IMR-90 (cell line): ENCODE data around the gene SHC1. TPM values are rescaled to one million over a fixed set of nuclear protein-coding genes. Genes with fewer than 3 reads are reported as not detected.

Source experiments
- ATAC-seq: fragments of 200-7000 bp; cut with Tn5 transposase; 2 replicates; pipeline ENCODE4 v1.9.1; 2020; ENCODE audit warnings: low read depth, mild to moderate bottlenecking, moderate library complexity
- BruUV-seq: library from RNA; stranded (reverse); fragments of 400-500 nt; replicated peaks from 2 replicates; lab custom pipeline; 2021; lab: Mats Ljungman, UMichigan
- CTCF ChIA-PET: fragments of 300-600 bp; formaldehyde crosslinking; extraction: SDS; loops from one replicate; lab custom pipeline; 2021; ENCODE audit warnings: antibody characterized with exemption; lab: Yijun Ruan, JAX
- POLR2A ChIA-PET: fragments of 300-600 bp; sonication (Branson Sonifier 250); formaldehyde crosslinking; loops from one replicate; lab custom pipeline; 2022; ENCODE audit warnings: antibody characterized with exemption; ENCODE audit not compliant: unreplicated experiment; lab: Charles Lee
- DNase-seq: peaks from one replicate; pipeline ENCODE4 v3.0.0; 2013
- H2AFZ ChIP-seq: replicated peaks from 2 replicates; pipeline ENCODE3; 2013; ENCODE audit warnings: low read length, mild to moderate bottlenecking; ENCODE audit not compliant: poor library complexity
- H2AK5ac ChIP-seq: 2 replicates; pipeline ENCODE4 v1.6.1; 2013; ENCODE audit warnings: low read depth, low read length, inconsistent platforms
- H2AK9ac ChIP-seq: replicated peaks from 2 replicates; pipeline ENCODE3; 2013; ENCODE audit warnings: mild to moderate bottlenecking, low read depth, low read length, moderate library complexity; ENCODE audit not compliant: poor library complexity
- H2BK120ac ChIP-seq: 2 replicates; pipeline ENCODE4 v1.6.1; 2013; ENCODE audit warnings: low read depth, low read length, inconsistent platforms
- H2BK15ac ChIP-seq: 3 replicates; pipeline ENCODE4 v1.6.1; 2013; ENCODE audit warnings: low read depth, low read length, inconsistent platforms
- H2BK20ac ChIP-seq: 2 replicates; pipeline ENCODE4 v1.6.1; 2013; ENCODE audit warnings: low read depth, mild to moderate bottlenecking, inconsistent platforms, low read length, moderate library complexity
- H2BK5ac ChIP-seq: 2 replicates; pipeline ENCODE4 v1.6.1; 2013; ENCODE audit warnings: mild to moderate bottlenecking, low read depth, low read length, inconsistent platforms; ENCODE audit not compliant: poor library complexity, severe bottlenecking
- H3K14ac ChIP-seq: replicated peaks from 2 replicates; pipeline ENCODE4 v1.6.1; 2013; ENCODE audit warnings: low read depth, low read length, inconsistent platforms
- H3K18ac ChIP-seq: 2 replicates; pipeline ENCODE4 v1.6.1; 2013; ENCODE audit warnings: low read depth, low read length, control low read depth
- H3K23ac ChIP-seq: 2 replicates; pipeline ENCODE4 v1.6.1; 2013; ENCODE audit warnings: low read depth, low read length, inconsistent platforms
- H3K27ac ChIP-seq: 2 replicates; pipeline ENCODE4 v1.5.1; 2013; ENCODE audit warnings: mild to moderate bottlenecking, control low read depth, low read length; ENCODE audit not compliant: insufficient read depth
- H3K27me3 ChIP-seq: 2 replicates; pipeline ENCODE4 v1.6.1; 2013; ENCODE audit warnings: low read length; ENCODE audit not compliant: control insufficient read depth, insufficient read depth
- H3K36me3 ChIP-seq: 2 replicates; pipeline ENCODE4 v1.6.1; 2013; ENCODE audit warnings: low read length, mixed read lengths; ENCODE audit not compliant: control insufficient read depth, insufficient read depth
- H3K4ac ChIP-seq: 2 replicates; pipeline ENCODE4 v1.6.1; 2013; ENCODE audit warnings: low read depth, low read length, inconsistent platforms
- H3K4me1 ChIP-seq: 2 replicates; pipeline ENCODE4 v1.6.1; 2013; ENCODE audit warnings: low read length, mixed read lengths; ENCODE audit not compliant: control insufficient read depth, insufficient read depth
- H3K4me2 ChIP-seq: 2 replicates; pipeline ENCODE4 v1.6.1; 2013; ENCODE audit warnings: low read depth, mild to moderate bottlenecking, control low read depth, low read length, moderate library complexity
- H3K4me3 ChIP-seq: 2 replicates; pipeline ENCODE4 v1.5.1; 2013; ENCODE audit warnings: low read depth, mild to moderate bottlenecking, control low read depth, low read length, moderate library complexity; ENCODE audit not compliant: insufficient read depth
- H3K56ac ChIP-seq: 2 replicates; pipeline ENCODE4 v1.6.1; 2013; ENCODE audit warnings: low read length, inconsistent platforms; ENCODE audit not compliant: insufficient read depth; ENCODE audit errors: extremely low read depth
- H3K79me1 ChIP-seq, 2 experiments: 2 replicates each; pipeline ENCODE4 v1.6.1; 2013; ENCODE audit warnings: low read length in 2 of 2, inconsistent platforms in 1 of 2, low read depth in 1 of 2
- H3K9ac ChIP-seq: 2 replicates; pipeline ENCODE4 v1.6.1; 2013; ENCODE audit warnings: low read depth, low read length, control low read depth
- H3K9me1 ChIP-seq: 2 replicates; pipeline ENCODE4 v1.6.1; 2013; ENCODE audit warnings: low read length, inconsistent platforms; ENCODE audit not compliant: insufficient read depth
- H3K9me3 ChIP-seq: 2 replicates; pipeline ENCODE4 v1.6.1; 2013; ENCODE audit warnings: low read length; ENCODE audit not compliant: control insufficient read depth, insufficient read depth
- H4K20me1 ChIP-seq: 2 replicates; pipeline ENCODE4 v1.6.1; 2013; ENCODE audit warnings: low read length, inconsistent platforms; ENCODE audit not compliant: insufficient read depth
- H4K5ac ChIP-seq: 2 replicates; pipeline ENCODE4 v1.6.1; 2013; ENCODE audit warnings: mild to moderate bottlenecking, low read depth, low read length, control low read depth
- H4K8ac ChIP-seq, 2 experiments: 2 replicates each; pipeline ENCODE4 v1.6.1; 2013; ENCODE audit warnings: low read depth in 2 of 2, low read length in 2 of 2, control low read depth in 1 of 2, inconsistent platforms in 1 of 2
- H4K91ac ChIP-seq: 2 replicates; pipeline ENCODE4 v1.6.1; 2013; ENCODE audit warnings: low read depth, low read length, inconsistent platforms; ENCODE audit not compliant: insufficient read depth
- MXI1 ChIP-seq: IDR thresholded peaks from 2 replicates; pipeline ENCODE4 v1.6.1; 2012; ENCODE audit warnings: low read depth, mild to moderate bottlenecking, low read length, moderate library complexity, borderline replicate concordance
- SMC3 ChIP-seq: fragments of 150-350 bp; IDR thresholded peaks from 2 replicates; pipeline ENCODE4 v1.6.1; 2016; ENCODE audit warnings: low read depth, mild to moderate bottlenecking, antibody characterized with exemption, low read length, moderate library complexity
- WGBS, 2 experiments: methylation state at CpG; one replicate each; pipeline versions ENCODE4 v1.1.5 to v1.1.7; 2013; ENCODE audit warnings: missing lambda C conversion rate in 2 of 2; ENCODE audit not compliant: insufficient read length in 1 of 2; ENCODE audit errors: extremely low coverage in 2 of 2; 5-methylcytosine and 5-hydroxymethylcytosine counted together
- dilution Hi-C: fragments of 300-500 bp; cut with HindIII; formaldehyde crosslinking; loops from one replicate; pipeline ENCODE4 v1.14.3; 2018; ENCODE audit warnings: low sequenced_read_pairs; ENCODE audit not compliant: unreplicated experiment
- in situ Hi-C: fragments of 300-500 bp; cut with MboI; formaldehyde crosslinking; loops from 3 replicates; pipeline ENCODE4 v1.14.3; 2019; ENCODE audit warnings: low sequenced_read_pairs, inconsistent platforms, mixed read lengths
- intact Hi-C: fragments of 100-400 bp; cut with micrococcal nuclease; formaldehyde crosslinking; loops from 2 replicates; pipeline ENCODE4 v1.10.0; 2022
- polyA plus RNA-seq, 3 experiments: library from polyadenylated mRNA; depleted of rRNA; stranded (reverse); fragments of >200 nt; gene quantifications; 2 replicates each; pipeline ENCODE4 v1.2.3, GENCODE V29; 2012; ENCODE audit warnings: low replicate concordance in 1 of 3
- total RNA-seq: library from RNA; depleted of rRNA; stranded (reverse); fragments of >200 nt; gene quantifications from 2 replicates; pipeline ENCODE4 v1.2.3, GENCODE V29; 2012

The SHC1 gene
- total and polyA plus RNA-seq, 2 of the 4 experiments (the other 2 are of a cell fraction) = 352 to 355 TPM

GRCh38 chr1:154998201-154998780 is 27.7 kb upstream of the SHC1 start:
- H2BK5ac ChIP-seq = no peak overlapping the region
- WGBS, 2 experiments = 93% methylated on average over 3 of the region's 16 CpGs; no CpG with 5 or more reads in 1 of the 2 experiments
- H2AK9ac ChIP-seq = peak overlapping the region; percentile 37
- H4K8ac ChIP-seq = no peak overlapping the region
- no peaks in the 10 kb centered on the region for H3K36me3 ChIP-seq
- TF ChIP-seq SMC3 = no peak
- TF ChIP-seq MXI1 = no peak
- intact Hi-C loops = loop anchor here (2.0 kb wide), 1 partner anchor 37 kb away; the partner anchor contains the start of gene PYGO2
- no peak overlapping the region for H4K91ac ChIP-seq
- H3K9me1 ChIP-seq = no peaks in the 10 kb centered on the region; the same call in 1 of the 2 replicates
- no peak overlapping the region for H2AFZ ChIP-seq
- H3K4me2 ChIP-seq = no peak overlapping the region
- no peak overlapping the region for H2BK20ac ChIP-seq
- H2BK120ac ChIP-seq = no peak overlapping the region
- H3K9ac ChIP-seq = no peak overlapping the region
- dilution Hi-C loops = no loop called here
- no peaks in the 10 kb centered on the region for H3K27me3 ChIP-seq
- H3K4me1 ChIP-seq = peaks cover 13% of the 10 kb centered on the region
- ATAC-seq = no peak
- no peaks in the 10 kb centered on the region for H4K20me1 ChIP-seq
- no peak overlapping the region for H3K18ac ChIP-seq
- CTCF ChIA-PET = interaction anchor here (1.1 to 2.1 kb wide), 8 partner anchors 21 to 517 kb away, joined by 3 to 11 read pairs (median 4); partner anchors contain the start of genes PBXIP1, PYGO2 and SHC1
- no peak for DNase-seq
- no peak overlapping the region for H3K14ac ChIP-seq
- no peak overlapping the region for H3K56ac ChIP-seq
- H3K23ac ChIP-seq = no peak overlapping the region
- BruUV-seq = no TSS peak
- H2BK15ac ChIP-seq = no peak overlapping the region
- H2AK5ac ChIP-seq = peak overlapping the region; percentile 20
- H3K9me3 ChIP-seq = no peaks in the 10 kb centered on the region
- H3K4ac ChIP-seq = no peak overlapping the region
- no peak overlapping the region for H3K4me3 ChIP-seq
- H3K79me1 ChIP-seq = peaks cover 6 to 25% of the 10 kb centered on the region in 2 experiments; a peak in 3 of 4 replicates
- POLR2A ChIA-PET = no interaction called here
- H3K27ac ChIP-seq = no peak overlapping the region
- in situ Hi-C loops = no loop called here
- no peak overlapping the region for H4K5ac ChIP-seq
